GF-D8 (cell line): ENCODE measurements around the gene GIGYF1.
"Not testable (repeated sequence)": the region's sequence is repeated elsewhere in the genome, so short reads cannot be mapped to it uniquely, and the experiment has no call there.

ENCODE experiments used
- DNase-seq: peaks from one replicate; lab custom pipeline; 2025; lab: John Stamatoyannopoulos, UW

The GIGYF1 gene

DNA sequence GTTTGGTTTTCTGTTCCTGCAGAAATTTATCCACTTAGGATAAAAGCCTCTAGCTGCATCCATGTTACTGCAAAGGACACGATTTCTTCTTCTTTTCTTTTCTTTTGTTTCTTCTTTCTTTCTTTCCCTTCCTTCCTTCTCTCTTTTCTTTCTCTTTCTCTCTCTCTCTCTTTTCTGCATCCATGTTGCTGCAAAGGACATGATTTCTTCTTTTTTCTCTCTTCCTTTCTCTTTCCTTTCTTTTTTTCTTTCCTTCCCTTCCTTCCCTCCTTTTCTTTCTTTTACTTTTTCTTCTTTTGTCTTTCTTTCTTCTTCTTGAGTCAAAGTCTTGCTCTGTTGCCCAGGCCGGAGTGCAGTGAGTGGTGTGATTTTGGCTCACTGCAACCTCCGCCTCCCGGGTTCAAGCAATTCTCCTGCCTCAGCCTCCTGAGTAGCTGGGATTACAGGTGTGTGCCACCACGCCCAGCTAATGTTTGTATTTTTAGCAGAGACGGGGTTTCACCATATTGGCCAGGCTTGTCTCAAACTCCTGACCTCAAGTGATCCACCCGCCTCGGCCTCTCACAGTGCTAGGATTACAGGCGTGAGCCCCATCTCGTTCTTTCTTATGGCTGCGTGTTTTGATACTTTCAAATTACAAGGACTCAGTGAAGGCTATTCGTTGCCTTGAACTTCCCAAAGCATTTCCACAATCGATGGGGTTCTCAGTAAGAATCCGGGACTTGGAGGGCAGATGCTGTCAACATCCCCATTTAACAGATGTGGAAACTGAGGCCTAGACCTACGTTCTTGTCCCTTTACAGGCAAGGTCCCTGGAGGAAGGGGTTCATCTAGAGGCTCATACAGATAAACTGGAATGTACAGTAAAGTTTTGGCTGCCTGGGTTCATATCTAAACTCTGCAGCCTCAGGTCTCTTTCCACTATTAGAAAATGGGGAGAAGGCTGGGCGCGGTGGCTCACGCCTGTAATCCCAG, 22.4 kb downstream of the GIGYF1 start:
- no peak for DNase-seq

DNA sequence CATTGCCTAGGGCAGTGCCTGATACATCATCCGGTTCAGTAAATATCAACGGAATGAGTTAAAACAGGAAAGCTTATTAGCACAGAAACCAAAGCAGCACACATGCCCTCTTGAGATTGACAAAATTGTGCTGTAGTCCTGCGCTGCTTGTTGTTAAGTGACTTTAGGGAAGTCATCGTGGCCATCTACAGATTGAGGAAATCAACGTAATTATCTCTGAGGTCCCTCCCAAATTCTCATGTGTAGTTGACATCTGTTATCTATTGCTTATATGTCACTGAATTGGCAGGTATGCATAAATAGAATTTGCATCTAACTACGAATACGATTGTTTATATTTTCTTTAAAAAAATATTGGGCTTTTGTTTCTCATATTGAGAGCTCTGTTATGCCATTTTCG, 24.0 kb downstream of the GIGYF1 start:
- no peak for DNase-seq

DNA sequence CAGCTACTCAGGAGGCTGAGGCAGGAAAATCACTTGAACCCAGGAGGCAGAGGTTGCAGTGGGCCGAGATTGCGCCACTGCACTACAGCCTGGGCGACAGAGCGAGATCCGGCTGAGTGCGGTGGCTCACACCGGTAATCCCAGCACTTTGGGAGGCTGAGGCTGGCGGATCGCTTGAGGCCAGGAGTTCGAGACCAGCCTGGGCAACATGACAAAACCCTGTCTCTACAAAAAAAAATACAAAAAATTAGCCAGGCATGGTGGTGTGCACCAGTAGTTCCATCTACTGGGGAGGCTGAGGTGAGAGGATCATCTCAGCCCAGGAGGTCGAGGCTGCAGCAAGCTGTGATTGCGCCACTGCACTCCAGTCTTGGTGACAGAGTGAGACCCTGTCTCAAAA, 24.9 kb downstream of the GIGYF1 start:
- DNase-seq: not testable (repeated sequence)

DNA sequence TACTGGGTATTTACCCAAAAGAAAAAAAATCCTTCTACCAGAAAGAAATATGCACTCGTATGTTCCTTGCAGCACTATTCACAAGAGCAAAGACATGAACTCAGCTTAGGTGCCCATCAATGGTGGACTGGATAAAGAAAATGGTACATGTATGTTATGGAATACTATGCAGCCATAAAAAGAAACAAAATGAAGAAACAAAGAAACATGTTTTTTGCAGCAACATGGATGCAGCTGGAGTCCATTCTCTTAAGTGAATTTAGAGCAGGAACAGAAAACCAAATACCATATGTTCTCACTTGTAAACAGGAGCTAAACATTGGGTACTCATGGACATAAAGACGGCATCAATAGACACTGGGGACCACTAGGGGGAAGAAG, 26.0 kb downstream of the GIGYF1 start:
- DNase-seq: no peak

DNA sequence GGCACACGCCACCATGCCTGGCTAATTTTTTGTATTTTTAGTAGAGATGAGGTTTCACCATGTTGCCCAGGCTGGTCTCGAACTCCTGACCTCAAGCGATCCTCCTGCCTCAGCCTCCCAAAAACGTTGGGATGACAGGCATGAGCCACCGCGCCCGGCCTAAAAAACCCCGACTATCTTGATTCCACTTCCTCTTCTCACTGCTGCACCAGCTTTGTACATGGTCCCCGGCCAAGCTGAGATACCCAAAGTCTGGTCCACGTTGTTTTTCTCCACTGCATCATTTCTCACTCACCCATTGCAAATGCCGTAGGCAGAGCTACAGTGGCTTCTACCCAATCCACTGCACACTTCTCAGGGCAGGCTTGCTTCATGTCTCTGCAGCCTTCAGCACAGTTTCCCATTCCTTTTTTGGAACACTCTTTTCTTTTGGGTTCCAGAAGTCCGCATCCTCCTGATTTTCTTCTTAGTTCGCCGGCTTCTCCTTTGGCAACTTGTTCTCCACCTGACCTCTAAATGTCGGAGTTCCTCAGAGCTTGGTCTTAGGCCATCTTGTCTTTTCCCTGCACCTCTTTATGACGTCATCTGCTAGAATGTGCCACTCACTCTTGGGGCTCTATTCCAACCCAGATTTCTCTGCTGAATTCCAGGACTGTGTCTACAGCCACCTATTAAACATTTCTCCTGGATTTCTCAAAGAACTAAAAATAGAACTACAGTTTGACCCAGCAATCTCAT, 26.6 kb downstream of the GIGYF1 start:
- no peak for DNase-seq

DNA sequence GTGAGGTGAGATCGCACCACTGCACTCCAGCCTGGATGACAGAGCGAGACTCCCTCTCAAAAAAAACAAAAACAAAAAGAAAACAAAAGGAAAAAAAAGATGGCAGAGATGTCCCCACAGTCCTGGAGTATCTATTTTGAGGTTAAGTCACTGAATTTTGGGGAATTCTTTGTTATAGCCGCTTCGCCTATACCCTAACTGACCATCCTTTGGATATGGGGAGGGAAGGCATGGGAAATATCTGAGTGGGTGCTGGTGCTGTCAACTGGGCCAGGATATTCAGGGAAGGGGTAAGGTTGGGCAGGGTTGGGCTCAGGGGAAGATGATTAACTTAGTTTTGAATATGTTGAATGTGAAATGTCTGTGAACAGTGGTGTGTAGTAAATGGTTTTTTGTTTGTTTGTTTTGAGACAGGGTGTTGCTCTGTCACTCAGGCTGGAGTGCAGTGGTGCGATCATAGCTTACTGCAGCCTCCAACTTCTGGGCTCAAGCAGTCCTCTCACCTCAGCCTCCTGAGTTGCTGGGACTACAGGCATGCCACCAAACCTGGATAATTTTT, 28.8 kb downstream of the GIGYF1 start:
- DNase-seq: no peak

DNA sequence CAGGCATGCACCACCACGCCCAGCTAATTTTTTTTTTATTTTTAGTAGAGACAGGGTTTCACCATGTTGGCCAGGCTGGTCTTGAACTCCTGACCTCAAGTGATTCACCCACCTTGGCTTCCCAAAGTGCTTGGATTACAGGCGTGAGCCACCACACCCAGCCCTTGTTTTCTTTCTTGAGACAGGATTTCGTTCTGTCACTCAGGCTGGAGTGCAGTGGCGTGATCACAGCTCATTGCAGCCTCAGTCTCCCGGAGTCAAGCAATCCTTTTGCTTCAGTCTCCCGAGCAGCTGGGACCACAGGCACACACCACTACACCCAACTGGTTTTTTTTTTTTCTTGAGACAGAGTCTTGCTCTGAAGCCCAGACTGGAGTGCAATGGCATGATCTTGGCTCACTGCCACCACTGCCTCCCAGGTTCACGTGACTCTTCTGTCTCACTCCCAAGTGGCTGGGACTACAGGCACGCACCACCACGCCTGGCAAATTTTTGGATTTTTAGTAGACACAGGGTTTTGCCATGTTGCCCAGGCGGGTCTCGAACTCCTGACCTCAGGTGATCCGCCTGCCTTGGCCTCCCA, 31.8 kb downstream of the GIGYF1 start:
- DNase-seq: not testable (repeated sequence)

DNA sequence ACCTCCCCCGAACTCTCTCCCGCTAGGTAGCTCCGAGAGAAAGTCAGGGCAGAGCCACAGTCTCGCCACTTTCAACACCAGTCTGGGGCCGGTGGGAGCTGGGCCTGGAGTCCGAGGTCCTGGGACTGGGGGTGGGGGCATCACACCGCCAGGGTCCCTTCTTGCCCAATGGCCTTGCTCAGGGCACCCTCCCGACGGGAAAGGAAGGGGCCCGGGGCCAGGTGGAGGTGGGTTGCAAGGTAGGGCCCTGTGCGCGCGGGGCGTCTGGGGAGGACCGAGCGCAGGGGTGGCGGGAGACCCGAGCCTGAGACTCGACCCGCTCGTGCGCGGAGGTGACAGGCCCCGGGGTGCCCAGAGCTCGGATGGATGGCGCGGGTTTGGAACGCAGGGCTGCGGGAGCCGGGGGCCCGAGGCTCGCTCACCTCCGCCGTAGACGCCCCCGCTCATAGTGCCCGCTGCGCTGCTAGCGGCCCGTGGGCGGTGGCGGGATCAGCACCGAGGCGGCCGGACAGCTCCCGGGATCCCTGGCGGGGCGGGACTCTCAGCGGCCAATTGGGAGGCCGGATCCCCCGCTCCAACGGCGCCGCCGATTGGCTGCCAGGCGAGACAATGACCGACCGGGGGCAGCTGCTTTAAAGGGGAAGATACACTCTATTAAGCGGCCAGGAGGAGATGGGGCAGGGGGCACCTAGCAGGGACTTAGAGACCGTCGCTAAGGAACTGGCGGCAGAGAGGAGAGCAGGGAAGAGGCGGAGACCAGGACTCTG, 38.0 kb downstream of the GIGYF1 start, which contains the start of gene ACTL6B:
Gene ACTL6B, minus strand, starts transcription at position 541 of the 767 bp plus-strand sequence. Its CDS starts 94 bp downstream, at position 447.
- no peak for DNase-seq

DNA sequence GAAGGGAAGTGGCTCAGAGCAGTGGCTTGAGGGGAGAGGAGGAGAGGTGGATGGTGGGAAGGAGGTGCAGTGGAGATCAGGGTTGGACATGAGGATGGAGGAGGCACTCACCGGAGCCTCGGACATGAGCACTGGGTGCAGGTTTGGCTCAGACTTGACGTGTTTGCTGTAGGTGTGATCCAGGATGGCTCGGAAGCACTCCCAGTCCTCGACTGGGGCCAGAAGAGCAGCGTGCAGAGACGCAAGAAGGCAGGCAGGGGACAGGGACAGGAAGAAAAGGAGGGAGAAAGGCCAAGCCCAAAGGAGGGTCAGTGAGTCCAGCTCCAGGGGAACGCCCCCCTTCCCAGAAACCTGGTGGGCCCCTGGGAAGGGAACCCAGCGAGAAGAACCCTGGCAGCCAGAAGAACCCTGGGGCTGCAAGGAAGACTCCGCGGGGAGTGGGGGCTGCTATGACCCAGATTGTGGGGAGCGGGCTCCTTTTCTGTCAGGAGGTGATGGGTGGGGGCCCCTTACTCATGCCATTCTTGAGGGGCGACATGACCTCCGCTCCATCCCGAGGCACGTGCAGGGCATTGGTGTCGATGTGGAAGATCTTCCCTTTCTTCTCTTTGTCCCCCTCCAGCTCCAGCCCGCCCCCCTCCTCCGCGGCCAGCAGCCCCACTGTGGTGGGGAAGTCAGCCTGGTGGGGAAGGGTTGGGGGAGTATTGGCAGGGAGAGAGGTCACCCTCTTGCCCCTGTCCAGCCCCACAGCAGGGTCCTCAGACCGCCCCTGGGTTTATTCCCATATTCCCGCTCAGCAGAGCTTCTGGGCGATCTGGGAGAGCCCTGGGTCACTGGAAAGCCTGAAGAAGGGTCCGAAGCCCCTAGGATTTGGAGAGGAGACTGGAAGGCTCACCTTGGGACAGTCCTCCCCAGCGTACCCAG, 38.9 kb downstream of the GIGYF1 start:
- no peak for DNase-seq

DNA sequence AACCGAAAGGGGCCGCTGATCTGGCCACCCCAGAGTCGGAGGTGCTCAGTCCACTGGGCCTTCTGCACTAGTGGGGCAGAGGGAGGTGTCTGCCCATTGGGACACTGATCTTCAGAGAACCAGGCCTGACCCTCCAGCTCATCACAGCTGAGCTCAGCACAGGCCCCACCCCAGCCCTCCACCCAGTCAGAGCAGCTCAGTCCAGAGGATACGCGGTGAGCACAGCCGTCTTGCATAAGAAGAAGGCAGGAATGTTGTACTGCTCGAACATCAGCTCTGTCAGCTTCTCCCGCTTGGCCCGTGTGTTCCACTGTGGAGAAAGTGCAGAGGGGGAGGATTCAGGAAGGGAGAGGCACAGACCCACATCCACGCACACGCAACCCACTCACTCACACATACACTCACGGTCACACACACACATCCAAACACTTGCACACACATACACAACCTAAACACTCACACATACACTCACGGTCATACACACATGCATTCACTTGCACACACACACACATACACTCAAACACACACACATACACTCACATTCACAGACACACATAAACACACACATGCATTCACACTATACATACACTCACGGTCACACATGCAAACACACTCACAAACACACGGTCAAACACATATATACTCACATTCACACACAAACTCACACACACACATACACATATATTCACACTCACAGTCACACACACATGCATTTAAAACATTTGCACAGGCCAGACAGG, 44.1 kb downstream of the GIGYF1 start:
- DNase-seq: no peak

DNA sequence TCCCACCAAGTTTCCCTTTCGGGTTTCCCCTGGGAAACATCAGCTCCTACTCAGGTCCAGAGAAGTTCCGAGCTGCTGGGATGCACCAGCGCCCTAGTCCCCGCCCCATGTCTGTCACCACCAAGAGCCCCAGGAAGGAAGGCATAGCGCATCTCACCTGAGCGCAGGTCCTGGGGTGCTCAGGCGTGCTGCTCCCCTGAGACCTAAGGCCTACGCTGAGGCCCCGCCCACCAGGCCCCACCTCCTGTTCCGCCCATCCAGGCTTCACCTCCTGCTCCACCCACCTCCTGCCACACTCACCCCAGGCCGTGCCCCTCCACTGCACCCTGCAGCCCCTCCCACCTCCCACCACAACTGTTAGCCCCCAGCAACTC, 51.5 kb downstream of the GIGYF1 start:
- no peak for DNase-seq

- DNase-seq: no peak
Measured at GRCh38 chr7:100641860-100642533, 52.1 kb downstream of the GIGYF1 start.

GRCh38 chr7:100641463-100641859, 52.6 kb downstream of the GIGYF1 start, which contains the start of gene TFR2:
Gene TFR2, minus strand, starts transcription at chr7:100641552. Its CDS starts 43 bp downstream, at chr7:100641509.
- no peak for DNase-seq

GRCh38 chr7:100640517-100641440, 53.3 kb downstream of the GIGYF1 start:
- no peak for DNase-seq

DNA sequence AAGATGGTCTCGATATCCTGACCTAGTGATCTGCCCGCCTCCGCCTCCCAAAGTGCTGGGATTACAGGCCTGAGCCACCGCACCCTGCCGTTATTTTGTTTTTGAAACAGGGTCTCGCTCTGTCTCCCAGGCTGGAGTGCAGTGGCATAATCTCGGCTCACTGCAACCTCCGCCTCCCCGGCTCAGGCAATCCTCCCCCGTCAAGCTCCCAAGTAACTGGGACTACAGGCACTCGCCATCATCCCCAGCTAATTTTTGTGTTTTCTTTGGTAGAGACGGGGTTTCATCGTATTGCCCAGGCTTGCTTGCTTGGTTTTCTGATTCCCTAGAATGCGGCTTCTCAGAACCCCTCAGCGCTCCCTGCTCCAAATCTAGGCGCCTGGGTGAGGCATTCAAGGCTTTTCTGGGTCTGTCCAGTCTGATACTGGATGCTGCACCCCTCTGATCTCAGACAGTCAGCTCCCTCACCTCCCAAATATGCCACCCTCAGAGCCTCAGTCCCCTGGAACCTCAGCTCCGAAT, 54.0 kb downstream of the GIGYF1 start:
- no peak for DNase-seq

DNA sequence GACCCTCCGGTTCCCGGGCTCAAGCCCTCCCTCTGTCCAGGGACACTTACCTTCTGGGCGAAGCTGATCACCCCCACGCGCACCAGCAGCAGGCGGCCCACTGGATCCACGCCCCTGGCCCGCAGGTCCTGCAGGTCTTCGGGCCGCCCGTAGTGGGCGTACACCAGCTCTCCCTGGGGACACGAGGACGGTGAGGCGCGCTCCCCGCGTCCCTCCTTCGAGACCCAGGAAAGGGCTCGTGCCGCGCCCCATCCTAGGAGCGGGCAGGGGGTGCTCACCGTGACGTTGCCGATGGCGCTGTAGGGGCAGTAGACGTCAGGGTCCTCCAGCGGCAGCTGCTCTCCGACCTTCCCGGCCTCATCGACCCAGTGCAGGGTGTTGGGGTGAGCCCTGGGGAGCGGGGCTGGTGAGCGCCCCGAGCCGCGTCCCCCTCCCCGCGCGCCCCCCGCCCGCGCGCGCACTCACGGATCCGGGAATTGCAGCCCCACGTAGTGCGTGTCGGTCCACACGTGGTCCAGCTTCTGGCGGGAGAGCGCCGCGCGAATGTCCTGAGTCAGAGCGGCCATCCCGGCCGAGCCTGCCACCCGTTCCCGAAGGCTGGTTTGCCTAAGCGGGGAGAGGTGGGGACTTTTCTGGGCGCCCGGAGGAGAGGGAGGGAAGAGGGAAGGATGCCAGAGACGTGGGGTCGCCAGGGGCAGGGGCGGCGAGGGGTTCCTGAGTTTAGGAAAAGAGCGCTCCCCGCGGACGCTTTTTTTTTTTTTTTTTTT, 60.9 kb downstream of the GIGYF1 start:
- DNase-seq: peak; percentile 60

GRCh38 chr7:100630066-100630465, 64.0 kb downstream of the GIGYF1 start:
- no peak for DNase-seq
